Measurements from ENCODE around the gene RNASE12.
"Not testable (repeated sequence)": the region's sequence is repeated elsewhere in the genome, so short reads cannot be mapped to it uniquely, and the experiment has no call there.

The RNASE12 gene

GRCh38 chr14:20583142-20583541 lies 8.0 kb downstream of the RNASE12 start:
- DNase-seq = no peak

GRCh38 chr14:20580242-20580641 lies 10.9 kb downstream of the RNASE12 start:
- DNase-seq = no peak

- no peak for DNase-seq
These were observed 12.2 kb downstream of the RNASE12 start for GRCh38 chr14:20578784-20579502.

- DNase-seq = no peak
These were observed 12.9 kb downstream of the RNASE12 start for GRCh38 chr14:20578325-20578724.

- not testable (repeated sequence) for DNase-seq
These were observed 18.7 kb downstream of the RNASE12 start for GRCh38 chr14:20572382-20572990.

GRCh38 chr14:20570720-20571119 lies 20.5 kb downstream of the RNASE12 start:
- DNase-seq = not testable (repeated sequence)

- not testable (repeated sequence) for DNase-seq
These were observed 21.3 kb downstream of the RNASE12 start for GRCh38 chr14:20569865-20570264.

GRCh38 chr14:20569066-20569465 lies 22.1 kb downstream of the RNASE12 start:
- no peak for DNase-seq

- no peak for DNase-seq
These were observed 22.8 kb downstream of the RNASE12 start for GRCh38 chr14:20568393-20568792.

- DNase-seq = not testable (repeated sequence)
These were observed 24.0 kb downstream of the RNASE12 start for GRCh38 chr14:20567199-20567598.

GRCh38 chr14:20564501-20564997 lies 26.6 kb downstream of the RNASE12 start:
- no peak for DNase-seq

GRCh38 chr14:20563971-20564370 lies 27.2 kb downstream of the RNASE12 start:
- DNase-seq = no peak

GRCh38 chr14:20560961-20561360 lies 30.2 kb downstream of the RNASE12 start, which contains the start of gene RNASE9:
Gene RNASE9 (minus strand): TSS chr14:20561047.
- DNase-seq = no peak

GRCh38 chr14:20559461-20559904 lies 31.7 kb downstream of the RNASE12 start:
- DNase-seq = no peak

- no peak for DNase-seq
These were observed 34.0 kb downstream of the RNASE12 start for GRCh38 chr14:20557212-20557542.

GRCh38 chr14:20556500-20557211 lies 34.5 kb downstream of the RNASE12 start:
- no peak for DNase-seq

- DNase-seq = no peak
These were observed 35.3 kb downstream of the RNASE12 start for GRCh38 chr14:20555845-20556244.

GRCh38 chr14:20553024-20553423 lies 38.2 kb downstream of the RNASE12 start:
- no peak for DNase-seq

GRCh38 chr14:20551606-20552005 lies 39.6 kb downstream of the RNASE12 start:
- no peak for DNase-seq

- DNase-seq = no peak
These were observed 40.2 kb downstream of the RNASE12 start for GRCh38 chr14:20550926-20551325.

- no peak for DNase-seq
These were observed 42.6 kb downstream of the RNASE12 start for GRCh38 chr14:20548414-20549158.

GRCh38 chr14:20546877-20547276 lies 44.3 kb downstream of the RNASE12 start:
- DNase-seq = no peak
